CD4-positive, alpha-beta T cell (primary cell): ENCODE data around the gene FZD1. TPM values are rescaled to one million over a fixed set of nuclear protein-coding genes. Genes with fewer than 3 reads are reported as not detected.

Source experiments
- ATAC-seq: fragments of 200-7000 bp; cut with Tn5 transposase; one replicate; pipeline ENCODE4 v1.10.0; 2022; ENCODE audit warnings: mild to moderate bottlenecking; ENCODE audit not compliant: poor library complexity
- CTCF ChIA-PET: fragments of 350-600 bp; sonication (Branson Sonifier 250); formaldehyde crosslinking; loops from one replicate; lab custom pipeline; 2021; ENCODE audit warnings: antibody characterized with exemption, inconsistent platforms; lab: Charles Lee
- POLR2A ChIA-PET: fragments of 350-600 bp; sonication (Branson Sonifier 250); formaldehyde crosslinking; loops from one replicate; lab custom pipeline; 2021; ENCODE audit warnings: antibody characterized with exemption, inconsistent platforms; lab: Charles Lee
- DNase-seq, 14 experiments: peaks; one replicate each; pipeline ENCODE4 v3.0.0-alpha.2; 2013 to 2020; ENCODE audit warnings: mixed read lengths in 2 of 14
- H3K27ac ChIP-seq, 2 donors: one replicate each; pipeline versions ENCODE4 v1.5.1 to v1.7.0; 2013; ENCODE audit warnings: low read length in 2 of 2, low read depth in 1 of 2, mild to moderate bottlenecking in 1 of 2
- H3K27me3 ChIP-seq, 2 experiments: 1 replicate in 1 of 2; 2 replicates in 1 of 2; pipeline versions ENCODE4 v1.6.1 to v1.7.0; 2013; ENCODE audit warnings: low read length in 2 of 2, control low read depth in 1 of 2, mild to moderate bottlenecking in 1 of 2, moderate library complexity in 1 of 2; ENCODE audit not compliant: insufficient read depth in 2 of 2, control insufficient read depth in 1 of 2
- H3K36me3 ChIP-seq: one replicate; pipeline ENCODE4 v1.6.1; 2013; ENCODE audit warnings: low read length, control low read depth; ENCODE audit not compliant: insufficient read depth
- H3K4me1 ChIP-seq: one replicate; pipeline ENCODE4 v1.6.1; 2013; ENCODE audit warnings: low read length, control low read depth; ENCODE audit not compliant: insufficient read depth
- H3K4me3 ChIP-seq: one replicate; pipeline ENCODE4 v1.5.1; 2013; ENCODE audit warnings: mild to moderate bottlenecking, low read length, moderate library complexity
- H3K9me3 ChIP-seq, 2 experiments: 1 replicate in 1 of 2; 2 replicates in 1 of 2; pipeline versions ENCODE4 v1.6.1 to v1.7.0; 2013; ENCODE audit warnings: low read length in 2 of 2, mild to moderate bottlenecking in 2 of 2, control low read depth in 1 of 2, moderate library complexity in 1 of 2; ENCODE audit not compliant: control insufficient read depth in 1 of 2, insufficient read depth in 1 of 2
- H3K27ac Mint-ChIP-seq: one replicate; pipeline ENCODE4 v1.8.0; 2020; ENCODE audit warnings: mixed read lengths
- H3K27me3 Mint-ChIP-seq: one replicate; pipeline ENCODE4 v1.8.0; 2021; ENCODE audit warnings: mixed read lengths
- H3K36me3 Mint-ChIP-seq: one replicate; pipeline ENCODE4 v1.8.0; 2021; ENCODE audit warnings: low read depth, mixed read lengths
- H3K4me1 Mint-ChIP-seq: one replicate; pipeline ENCODE4 v1.8.0; 2021; ENCODE audit warnings: low read depth, mixed read lengths
- H3K4me3 Mint-ChIP-seq: one replicate; pipeline ENCODE4 v1.8.0; 2020; ENCODE audit warnings: mild to moderate bottlenecking, mixed read lengths
- H3K9me3 Mint-ChIP-seq: one replicate; pipeline ENCODE4 v1.8.0; 2020; ENCODE audit warnings: mixed read lengths
- CTCF ChIP-seq: fragments of 200-600 bp; IDR thresholded peaks from one replicate; pipeline ENCODE4 v1.8.0; 2022; ENCODE audit warnings: antibody characterized with exemption, mild to moderate bottlenecking
- intact Hi-C, 2 experiments: fragments of 100-400 bp; cut with DNase I in 1 of 2; cut with micrococcal nuclease in 1 of 2; formaldehyde crosslinking; loops; one replicate each; pipeline versions ENCODE4 v1.15.1 to v1.9.0; 2023 to 2025; cut with DNase I, micrococcal nuclease
- total RNA-seq, 174 experiments: library from RNA in 2 of 174; stranded (reverse) in 2 of 174; gene quantifications; one replicate each; pipeline ENCODE4 v1.2.3 and lab custom pipeline; 2021 to 2026

FZD1 gene
- total RNA-seq, 2 experiments from 2014 or later = 0.22 to 0.28 TPM

- ChIA-PET POLR2A (no interaction called here), CTCF (no interaction called here)
- Histone ChIP-seq H3K27ac (no peak overlapping the region), H3K4me3 (no peak overlapping the region), H3K4me1 (no peaks in the 10 kb centered on the region), H3K27me3 (no peaks in the 10 kb centered on the region), H3K9me3 (no peaks in the 10 kb centered on the region), H3K36me3 (no peaks in the 10 kb centered on the region)
- Mint-ChIP-seq H3K4me1 (no peaks in the 10 kb centered on the region), H3K9me3 (no peaks in the 10 kb centered on the region), H3K27ac (no peak overlapping the region), H3K4me3 (no peak overlapping the region), H3K36me3 (no peaks in the 10 kb centered on the region), H3K27me3 (no peaks in the 10 kb centered on the region)
- intact Hi-C loops = no loop called here
- DNase-seq (no peak), ATAC-seq (no peak)
- TF ChIP-seq CTCF = no peak
Measured at GRCh38 chr7:91287371-91288084, 23.3 kb downstream of the FZD1 start.

GRCh38 chr7:91288208-91288824 is 24.1 kb downstream of the FZD1 start:
- intact Hi-C loops = no loop called here
- DNase-seq (peak in 3 of 14 experiments; percentile 5 to 18 (median 17)), ATAC-seq (no peak)
- Mint-ChIP-seq H3K9me3 (no peaks in the 10 kb centered on the region), H3K36me3 (no peaks in the 10 kb centered on the region), H3K27ac (no peak overlapping the region), H3K4me3 (no peak overlapping the region), H3K27me3 (no peaks in the 10 kb centered on the region), H3K4me1 (no peaks in the 10 kb centered on the region)
- Histone ChIP-seq H3K36me3 (no peaks in the 10 kb centered on the region), H3K4me3 (no peak overlapping the region), H3K27ac (no peak overlapping the region), H3K4me1 (no peaks in the 10 kb centered on the region), H3K9me3 (no peaks in the 10 kb centered on the region), H3K27me3 (no peaks in the 10 kb centered on the region)
- ChIA-PET CTCF (no interaction called here), POLR2A (no interaction called here)
- no peak for TF ChIP-seq CTCF

- DNase-seq = no peak
- CTCF ChIA-PET = no interaction called here
- intact Hi-C loops = no loop called here
Measured at GRCh38 chr7:91289633-91290254, 25.5 kb downstream of the FZD1 start.

More at GRCh38 chr7:91289633-91290254, 25.5 kb downstream of the FZD1 start:
- no peaks in the 10 kb centered on the region for H3K4me1 Mint-ChIP-seq
- no peak for TF ChIP-seq CTCF
- H3K36me3 Mint-ChIP-seq = no peaks in the 10 kb centered on the region
- no peak for ATAC-seq
- no peak overlapping the region for H3K27ac Mint-ChIP-seq
- no peaks in the 10 kb centered on the region for H3K9me3 ChIP-seq
- no peak overlapping the region for H3K4me3 Mint-ChIP-seq
- no peak overlapping the region for H3K27ac ChIP-seq
- POLR2A ChIA-PET = no interaction called here
- no peak overlapping the region for H3K4me3 ChIP-seq
- H3K9me3 Mint-ChIP-seq = no peaks in the 10 kb centered on the region
- no peaks in the 10 kb centered on the region for H3K36me3 ChIP-seq
- no peaks in the 10 kb centered on the region for H3K4me1 ChIP-seq
- no peaks in the 10 kb centered on the region for H3K27me3 ChIP-seq
- peaks cover 4% of the 10 kb centered on the region for H3K27me3 Mint-ChIP-seq
